T-helper 2 cell (primary cell): ENCODE results near the gene RFPL2.
"Not testable (repeated sequence)": the region's sequence is repeated elsewhere in the genome, so short reads cannot be mapped to it uniquely, and the experiment has no call there.

Experiments used
- DNase-seq, 5 experiments: peaks; one replicate each; pipeline versions ENCODE4 v3.0.0 to v3.0.0-alpha.2; 2012 to 2022

The RFPL2 gene

GRCh38 chr22:32205974-32206773 lies 1.3 kb upstream of the RFPL2 start:
- DNase-seq = peak in 1 of 5 experiments; percentile 32

- DNase-seq = peak in 4 of 5 experiments; percentile 22 to 40 (median 27)
These were observed 625 bp downstream of the RFPL2 start for GRCh38 chr22:32204040-32204855.

- peak in 1 of 5 experiments; percentile 7 for DNase-seq
These were observed 1.5 kb downstream of the RFPL2 start for GRCh38 chr22:32203181-32204039.

GRCh38 chr22:32202539-32203180 lies 2.2 kb downstream of the RFPL2 start:
- DNase-seq = peak in 1 of 5 experiments; percentile 63

GRCh38 chr22:32202161-32202538 lies 2.7 kb downstream of the RFPL2 start:
- DNase-seq = no peak

- DNase-seq = peak in 2 of 5 experiments; percentile 28 to 70
These were observed 4.1 kb downstream of the RFPL2 start for GRCh38 chr22:32200752-32201151.

GRCh38 chr22:32199961-32200360 lies 4.9 kb downstream of the RFPL2 start:
- DNase-seq = no peak

- DNase-seq = no peak
These were observed 5.5 kb downstream of the RFPL2 start for GRCh38 chr22:32199341-32199740.

GRCh38 chr22:32197553-32198226 lies 7.2 kb downstream of the RFPL2 start:
- DNase-seq = not testable (repeated sequence)

GRCh38 chr22:32195900-32196299 lies 9.0 kb downstream of the RFPL2 start:
- DNase-seq = not testable (repeated sequence)

DNA sequence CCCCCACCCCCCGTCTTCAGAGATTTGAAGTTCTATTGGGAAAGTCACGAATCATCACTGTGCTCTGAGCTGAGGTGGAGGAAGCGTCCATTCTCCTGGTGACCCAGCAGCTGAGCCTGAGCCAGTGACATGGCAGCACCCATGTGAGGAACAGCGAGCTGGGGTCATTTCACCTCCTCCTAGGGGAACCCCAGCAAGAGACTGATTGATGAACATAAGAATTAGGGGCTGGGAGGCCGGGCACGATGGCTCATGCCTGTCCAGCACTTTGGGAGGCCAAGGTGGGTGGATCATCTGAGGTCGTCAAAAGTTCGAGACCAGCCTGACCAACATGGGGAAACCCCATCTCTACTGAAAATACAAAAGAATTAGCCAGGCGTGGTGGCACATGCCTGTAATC lies 11.5 kb downstream of the RFPL2 start:
- DNase-seq = not testable (repeated sequence)

DNA sequence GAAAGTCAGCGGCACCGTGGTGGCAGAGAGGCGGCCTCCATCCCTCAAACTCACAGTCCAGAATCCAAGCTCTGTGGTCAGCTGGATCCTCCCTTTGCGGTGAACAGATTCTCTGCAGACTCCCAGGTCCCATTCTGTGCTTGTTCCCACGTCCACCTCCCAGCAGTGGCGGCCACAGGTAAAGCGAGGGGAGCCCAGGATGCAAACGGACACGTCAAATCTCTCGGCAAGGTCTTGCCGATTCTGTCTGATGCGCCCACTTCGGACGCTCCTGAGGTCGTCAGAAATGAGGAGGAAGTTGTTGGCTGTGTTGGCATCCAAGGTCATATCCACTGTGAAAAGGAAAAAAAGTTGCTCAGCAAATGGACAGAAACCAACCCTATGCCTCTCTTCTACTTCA lies 13.9 kb downstream of the RFPL2 start:
- DNase-seq = not testable (repeated sequence)

DNA sequence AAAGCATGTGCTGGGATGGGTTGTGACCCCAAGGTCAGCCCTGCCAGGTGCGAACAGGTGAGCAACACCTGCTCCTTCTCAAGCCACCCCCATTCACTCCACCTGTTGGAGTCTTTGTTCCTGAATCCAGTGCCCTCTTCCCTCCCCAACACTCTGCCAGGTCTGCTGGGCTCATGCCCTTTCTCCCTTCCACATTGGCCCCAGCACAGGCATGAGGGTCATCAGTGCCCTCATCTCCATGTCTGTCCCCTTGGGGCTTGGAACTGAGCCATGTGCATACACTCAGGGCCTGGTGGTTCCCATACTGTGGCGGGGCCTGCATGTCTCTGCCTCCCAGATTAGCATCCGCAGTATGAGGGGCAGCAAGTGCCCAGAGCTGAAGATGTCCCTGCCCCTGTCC lies 19.1 kb downstream of the RFPL2 start:
- DNase-seq = no peak

- DNase-seq = no peak
These were observed 21.2 kb downstream of the RFPL2 start for GRCh38 chr22:32183625-32184024.

GRCh38 chr22:32181043-32181442 lies 23.8 kb downstream of the RFPL2 start:
- DNase-seq = no peak

DNA sequence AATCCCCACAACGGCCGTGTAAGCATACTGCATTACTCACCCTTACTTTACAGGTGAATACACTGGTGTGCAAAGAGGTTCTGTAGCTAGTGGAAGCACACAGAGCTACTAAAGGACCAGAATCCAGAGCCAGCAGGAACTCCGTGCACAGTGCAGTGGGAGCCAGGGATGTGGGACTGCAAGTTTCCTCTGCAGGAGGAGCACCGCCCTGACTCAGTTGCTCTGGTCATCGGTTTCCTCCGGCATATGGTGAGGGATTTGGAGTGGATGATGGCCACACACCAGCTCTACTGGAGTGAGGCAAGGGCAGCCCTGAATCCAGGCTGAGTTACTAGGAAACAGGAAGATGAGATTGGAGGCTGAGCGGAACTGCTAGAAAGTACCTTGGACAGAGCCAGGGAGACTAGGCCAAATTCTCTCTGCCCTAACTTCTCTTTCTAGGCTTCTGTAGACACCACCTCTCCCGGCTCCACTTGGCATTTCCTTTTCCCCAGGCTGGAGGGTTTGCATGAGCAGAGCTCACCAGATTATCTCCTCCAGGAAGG lies 27.6 kb downstream of the RFPL2 start:
- no peak for DNase-seq

DNA sequence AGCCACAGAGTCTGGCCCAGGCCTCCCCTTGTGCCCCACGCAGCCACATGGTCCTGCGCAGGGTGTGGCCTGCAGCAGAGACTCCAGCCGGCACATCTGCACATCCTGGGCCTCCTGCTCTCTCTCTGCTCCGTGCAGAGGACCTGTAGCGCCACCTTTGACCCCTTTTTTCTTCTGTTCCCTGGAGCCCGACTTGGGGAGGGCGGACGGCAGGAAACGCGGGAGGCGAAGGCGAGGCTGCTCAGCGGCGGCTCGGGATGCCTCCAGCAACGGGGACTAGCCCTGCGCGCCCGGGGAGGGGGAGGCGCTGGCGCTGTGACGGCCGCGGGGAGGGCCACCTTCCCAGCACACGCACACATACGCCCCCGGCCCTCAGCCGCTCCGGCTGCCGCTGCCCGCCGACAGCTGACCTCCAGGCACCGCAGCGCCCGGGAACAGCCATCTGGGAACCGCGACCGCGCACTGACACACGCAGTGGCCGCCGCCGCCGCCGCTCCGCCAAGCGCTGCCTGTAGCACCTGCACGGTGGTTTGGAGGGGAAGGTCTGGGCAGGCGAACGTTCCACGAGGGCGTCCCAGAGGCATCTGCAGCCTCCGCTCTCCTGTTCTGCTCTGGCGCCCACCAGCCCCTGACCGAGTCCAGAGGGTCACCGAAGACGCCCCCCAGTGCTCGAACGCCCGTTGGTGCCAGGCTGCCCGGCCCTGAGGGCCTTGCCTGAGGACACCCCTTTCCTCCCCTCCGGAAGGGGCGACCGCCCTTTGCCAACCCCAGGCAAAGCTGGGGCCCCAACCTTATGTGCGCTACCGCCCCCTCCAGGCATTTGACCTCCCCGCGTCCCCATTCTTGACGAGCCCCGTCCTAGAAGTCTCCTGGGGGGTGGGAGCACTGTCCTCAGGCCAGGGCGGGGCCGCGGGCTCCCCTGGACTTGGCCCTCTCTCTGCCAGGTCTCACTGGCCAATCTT lies 28.9 kb downstream of the RFPL2 start:
- no peak for DNase-seq

GRCh38 chr22:32175115-32175514 lies 29.8 kb downstream of the RFPL2 start:
- no peak for DNase-seq

GRCh38 chr22:32165681-32166080 lies 39.2 kb downstream of the RFPL2 start:
- DNase-seq = no peak
